NCI-H2171 treated with DMSO at 0.1 percent for 48 hours (cell line): ENCODE measurements around the gene LIX1L.

ENCODE experiments used
- DNase-seq: peaks from one replicate; lab custom pipeline; 2025; lab: John Stamatoyannopoulos, UW

The LIX1L gene

DNA sequence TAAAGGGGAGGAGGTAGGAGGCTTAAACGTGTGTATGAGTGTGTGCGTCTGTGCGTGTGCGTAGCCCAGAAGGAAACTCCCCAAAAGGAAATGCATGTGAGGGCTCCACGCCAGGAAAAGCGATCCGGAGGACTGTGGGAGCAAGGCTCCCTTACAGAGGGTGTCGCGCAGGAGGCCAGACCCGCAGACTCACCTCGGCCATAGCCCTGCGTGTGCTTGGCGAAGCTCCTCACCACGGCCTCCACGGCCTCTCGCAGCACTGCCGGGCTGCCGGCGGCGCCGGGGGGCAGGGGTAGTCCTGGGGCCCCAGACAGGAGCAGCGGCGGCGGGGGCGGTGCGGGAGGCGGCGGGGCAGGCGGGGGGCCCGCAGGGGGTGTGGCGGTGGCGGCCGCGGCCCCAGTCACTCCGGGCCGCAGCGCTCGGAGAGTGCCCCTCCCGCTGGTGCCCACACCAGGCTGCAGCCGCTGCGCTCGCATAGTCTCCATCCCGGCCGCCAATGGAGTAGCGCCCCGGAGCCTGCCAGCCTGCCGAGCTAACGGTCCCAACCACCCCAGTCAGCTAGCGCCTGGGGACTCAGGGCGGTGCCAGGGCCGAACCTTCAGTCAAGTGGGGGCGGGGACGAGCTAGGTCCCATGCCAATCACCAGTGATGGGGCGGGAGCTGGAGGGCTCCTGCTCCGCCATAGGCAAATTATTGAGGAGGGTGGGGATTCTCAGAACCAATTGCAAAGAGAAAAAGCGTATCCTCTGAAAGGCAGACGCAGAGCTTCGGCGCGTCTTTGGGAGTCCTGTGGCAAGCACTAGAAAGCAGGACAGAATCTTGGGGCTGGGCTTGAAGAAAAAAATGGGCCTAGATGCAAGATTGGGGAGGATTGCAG lies at the start of gene LIX1L:
LIX1L (minus strand) TSS at position 575 of the 877 bp plus-strand sequence; CDS start at position 485, 90 bp downstream.
- peak; percentile 98 for DNase-seq

DNA sequence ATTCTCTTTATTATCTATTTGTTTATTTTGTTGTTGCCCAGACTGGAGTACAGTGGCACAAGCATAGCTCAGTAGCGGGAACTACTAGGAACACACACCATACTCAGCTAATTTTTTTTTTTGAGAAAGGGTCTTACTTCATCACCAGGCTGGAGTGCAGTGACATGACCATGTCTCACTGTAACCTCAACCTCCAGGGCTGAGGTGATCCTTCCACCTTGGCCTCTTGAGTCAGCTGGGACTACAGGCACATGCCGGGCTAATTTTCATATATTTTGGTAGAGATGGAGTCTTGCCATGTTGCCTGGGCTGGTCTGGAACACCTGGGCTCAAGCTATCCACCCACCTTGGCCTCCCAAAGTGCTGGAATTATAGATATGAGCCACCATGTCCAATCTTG lies 43.9 kb upstream of the LIX1L start:
- no peak for DNase-seq

DNA sequence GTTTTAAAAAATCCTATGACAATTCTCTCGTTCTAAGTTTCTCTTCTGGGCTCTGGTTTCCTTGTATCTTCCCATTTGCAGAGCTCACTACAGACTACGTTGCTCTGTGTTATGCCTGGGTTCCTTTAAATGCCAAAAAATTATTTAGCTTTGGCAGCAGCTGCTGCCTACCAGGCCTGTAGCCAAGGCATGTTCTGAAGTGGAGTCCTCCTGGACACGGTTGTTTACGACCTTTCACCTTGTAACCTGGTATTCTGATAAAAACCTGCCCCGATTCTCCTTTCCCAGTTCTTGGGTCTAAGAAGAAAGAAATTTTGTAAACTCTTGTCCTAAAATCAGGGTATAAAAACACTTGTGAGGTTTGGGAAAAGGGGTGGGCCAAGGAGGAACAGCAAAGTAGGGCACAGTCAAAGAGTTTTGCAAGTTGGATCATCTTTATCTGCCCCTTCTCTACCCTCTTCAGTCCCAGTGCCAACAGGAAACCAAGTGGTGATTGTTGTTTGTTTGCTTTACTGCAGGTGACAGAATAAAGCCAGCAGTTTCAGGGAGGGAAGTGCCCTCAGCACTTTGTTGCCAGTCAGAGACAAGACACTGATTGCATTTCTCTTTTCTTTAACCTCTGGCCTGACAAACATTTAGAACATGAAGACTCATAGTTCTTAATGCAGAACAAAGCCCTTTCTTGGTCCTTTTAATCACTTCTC lies 41.7 kb upstream of the LIX1L start:
- peak; percentile 41 for DNase-seq

DNA sequence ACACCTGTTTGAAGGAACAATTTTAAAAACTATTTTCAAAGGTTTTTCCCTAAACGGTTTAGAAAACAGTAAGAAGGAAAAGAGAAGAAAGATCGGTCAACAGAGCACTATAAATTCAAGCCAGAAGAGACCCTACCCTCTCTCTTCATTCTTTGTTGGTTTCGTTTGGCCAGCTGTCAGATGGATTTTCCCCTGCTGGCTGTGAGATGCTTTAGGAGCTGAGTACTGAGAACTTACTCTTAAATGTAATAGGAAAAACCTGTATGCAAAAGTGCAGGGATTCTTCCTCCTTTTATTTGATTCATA lies 39.9 kb upstream of the LIX1L start:
- DNase-seq = peak; percentile 52

DNA sequence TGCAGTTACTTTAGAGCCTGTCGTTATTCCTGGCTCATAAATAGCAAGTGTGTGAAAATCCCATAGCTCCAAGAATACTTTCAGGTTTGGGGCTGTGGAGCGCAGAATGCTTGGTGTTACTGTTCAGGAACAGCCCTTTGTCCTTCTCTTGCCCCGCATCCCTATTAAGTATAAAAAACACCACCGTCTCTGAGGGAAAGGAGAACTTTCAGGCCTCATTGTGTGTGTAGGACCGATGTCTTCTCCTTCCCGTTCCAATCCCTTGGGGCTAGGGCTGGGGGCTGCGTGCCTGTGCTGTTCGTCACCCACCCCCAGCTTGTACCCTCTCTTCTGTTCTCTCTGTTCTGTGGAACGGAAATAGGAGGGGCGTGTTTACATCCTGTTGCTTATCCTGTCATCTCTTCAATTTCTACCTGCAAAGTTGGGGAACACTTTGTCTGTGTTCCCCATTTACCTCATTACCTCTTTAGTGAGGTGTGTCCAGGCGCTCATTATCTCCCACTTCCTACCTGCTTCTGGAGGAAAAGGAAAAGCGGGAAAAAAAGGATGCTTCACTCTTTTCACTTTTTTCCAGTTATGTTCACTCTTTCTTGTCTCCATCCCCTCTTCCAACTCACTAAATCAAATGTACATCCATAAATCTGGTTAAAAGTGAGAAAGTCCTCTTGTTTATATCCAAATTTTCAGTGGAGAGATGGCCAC lies 39.4 kb upstream of the LIX1L start:
- peak; percentile 67 for DNase-seq

DNA sequence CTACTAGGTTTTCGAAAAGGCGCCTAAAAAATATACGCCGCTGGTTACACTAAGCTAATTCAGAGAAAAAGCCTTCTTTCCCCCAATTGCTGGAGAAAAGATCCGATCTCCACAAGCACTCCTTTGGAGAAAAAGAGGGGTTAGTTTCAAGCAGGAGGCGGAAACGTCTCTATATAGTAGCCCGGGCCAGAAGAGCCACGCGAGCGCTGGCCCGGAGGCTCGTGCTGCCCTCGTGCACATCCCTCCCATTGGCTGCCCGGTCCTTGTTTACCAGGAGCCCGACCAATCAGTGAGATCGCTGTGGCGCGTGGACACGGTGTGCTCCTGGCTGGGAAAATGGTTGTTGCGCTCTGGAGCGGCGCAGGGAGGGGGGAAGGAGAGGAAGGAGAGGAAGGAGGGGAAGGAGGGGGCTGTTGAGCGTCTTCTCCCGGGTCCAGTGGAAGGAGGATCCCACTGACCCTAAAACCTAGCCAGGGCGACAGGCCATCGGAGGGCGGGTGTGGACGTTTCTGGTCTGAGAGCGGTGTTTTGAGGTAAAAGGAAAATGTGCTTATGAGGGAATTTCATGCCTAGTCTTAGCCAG lies 38.7 kb upstream of the LIX1L start, which contains the start of gene TXNIP:
TXNIP (minus strand) TSS at position 147 of the 583 bp plus-strand sequence. CDS start 313 bp downstream, outside the sequence.
- peak; percentile 98 for DNase-seq

DNA sequence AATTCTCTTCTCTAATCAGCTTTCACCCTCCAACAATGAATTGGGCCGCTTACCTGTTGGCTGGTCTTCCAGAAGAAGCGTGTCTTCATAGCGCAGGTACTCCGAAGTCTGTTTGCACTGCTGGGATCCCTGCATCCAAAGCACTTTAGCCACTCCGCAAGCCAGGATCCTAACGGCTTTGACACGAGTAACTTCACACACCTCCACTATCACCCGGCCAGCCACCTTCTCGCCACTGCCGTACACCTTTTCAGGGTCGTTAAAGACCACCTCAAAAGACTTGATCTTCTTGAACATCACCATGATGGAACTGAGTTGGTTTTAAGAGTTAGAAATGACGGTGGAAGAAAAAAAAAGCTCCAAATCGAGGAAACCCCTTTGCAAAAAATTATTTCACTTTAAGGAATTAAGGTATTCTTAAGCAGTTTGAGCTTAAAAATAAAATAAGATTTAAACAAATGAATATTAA lies 38.2 kb upstream of the LIX1L start:
- no peak for DNase-seq

DNA sequence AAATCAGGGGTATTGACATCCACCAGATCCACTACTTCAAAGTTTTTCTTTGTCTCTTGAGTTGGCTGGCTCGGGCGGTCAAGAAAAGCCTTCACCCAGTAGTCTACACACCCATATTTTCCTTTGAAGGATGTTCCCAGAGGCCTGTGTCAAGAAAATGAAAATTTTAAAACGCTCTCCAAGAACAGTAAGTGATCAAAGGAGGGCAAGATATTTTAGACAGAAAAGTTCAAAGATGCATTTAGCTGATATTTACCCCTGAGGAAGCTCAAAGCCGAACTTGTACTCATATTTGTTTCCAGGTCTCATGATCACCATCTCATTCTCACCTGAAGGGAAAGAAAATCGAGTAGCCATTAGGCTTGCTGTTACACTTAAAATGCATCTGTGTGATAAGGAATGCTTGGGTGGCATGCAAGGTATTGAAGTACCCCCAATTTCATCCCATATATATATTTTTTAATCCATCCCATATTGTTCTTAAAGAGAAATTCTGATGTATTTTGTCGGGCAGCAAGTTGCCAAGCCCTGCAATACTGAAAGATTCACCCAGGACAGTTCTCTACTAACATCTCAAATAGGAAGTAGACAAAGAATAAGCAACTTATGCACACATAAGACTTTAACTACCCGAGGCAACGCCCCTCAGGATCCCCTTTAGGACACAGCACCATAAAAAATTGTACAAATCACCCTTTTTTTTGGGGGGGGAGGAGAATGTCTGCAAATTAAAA lies 37.5 kb upstream of the LIX1L start:
- no peak for DNase-seq

DNA sequence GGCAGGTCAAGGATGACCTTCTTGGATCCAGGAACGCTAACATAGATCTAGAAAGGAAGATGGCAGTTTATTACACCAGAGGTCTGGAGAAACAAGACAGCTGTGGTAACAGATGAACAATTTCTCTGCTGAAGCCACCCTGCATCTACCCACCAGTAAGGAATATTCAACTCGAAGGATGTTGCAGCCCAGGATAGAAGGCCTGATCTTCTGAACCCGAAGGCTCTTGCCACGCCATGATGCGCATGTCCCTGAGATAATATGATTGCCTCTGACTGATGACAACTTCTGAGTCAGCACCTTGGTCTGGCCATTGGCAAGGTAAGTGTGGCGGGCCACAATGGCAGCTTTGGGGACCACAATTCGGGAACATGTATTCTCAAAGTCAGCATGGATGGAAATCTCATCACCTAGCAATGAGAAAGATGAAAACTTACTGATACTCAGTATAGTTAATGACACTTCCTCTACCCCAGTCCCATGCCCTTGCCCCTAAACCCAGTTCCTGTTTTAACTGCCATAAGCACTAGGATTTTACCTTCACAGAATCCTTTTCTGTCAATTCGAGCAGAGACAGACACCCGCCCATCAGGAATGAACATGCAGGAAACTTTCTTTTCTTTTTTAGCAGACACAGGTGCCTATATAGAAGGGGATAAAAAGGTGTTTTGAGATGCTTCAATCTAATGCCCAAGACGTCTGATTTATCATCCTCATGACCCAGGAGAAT lies 36.7 kb upstream of the LIX1L start:
- no peak for DNase-seq

DNA sequence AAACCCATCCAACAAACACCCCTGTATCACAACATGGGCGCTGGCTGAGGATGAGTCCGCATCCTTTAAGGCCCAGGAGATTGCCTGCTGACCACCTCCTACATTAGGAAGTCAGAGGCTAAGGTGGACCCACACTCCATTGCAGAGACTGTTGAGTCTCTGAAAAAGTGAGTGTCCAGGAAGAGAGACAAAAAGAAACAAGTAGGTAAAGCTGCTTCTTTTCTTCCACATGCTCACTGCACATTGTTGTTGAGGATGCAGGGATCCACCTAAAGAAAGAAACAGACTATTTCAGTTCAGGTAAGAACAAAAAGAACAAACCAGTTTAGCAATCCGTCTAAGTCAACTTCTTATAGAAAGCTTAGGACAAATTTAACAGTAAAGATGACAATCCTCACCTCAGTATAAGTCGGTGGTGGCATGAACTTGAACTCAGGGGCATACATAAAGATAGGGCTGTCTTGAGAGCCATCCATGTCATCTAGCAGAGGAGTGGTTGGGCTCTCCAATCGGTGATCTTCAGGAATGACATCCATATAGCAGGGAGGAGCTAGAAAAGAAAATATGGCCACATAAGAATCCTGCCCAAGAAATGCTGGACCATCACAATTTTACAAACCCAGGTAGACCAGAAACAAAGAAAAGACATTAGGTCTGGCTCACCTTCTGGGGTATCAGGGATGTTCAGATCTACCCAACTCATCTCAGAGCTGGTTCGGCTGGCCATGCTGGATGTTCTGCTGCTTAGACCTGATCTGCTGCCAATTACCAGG lies 36.0 kb upstream of the LIX1L start:
- DNase-seq = no peak

DNA sequence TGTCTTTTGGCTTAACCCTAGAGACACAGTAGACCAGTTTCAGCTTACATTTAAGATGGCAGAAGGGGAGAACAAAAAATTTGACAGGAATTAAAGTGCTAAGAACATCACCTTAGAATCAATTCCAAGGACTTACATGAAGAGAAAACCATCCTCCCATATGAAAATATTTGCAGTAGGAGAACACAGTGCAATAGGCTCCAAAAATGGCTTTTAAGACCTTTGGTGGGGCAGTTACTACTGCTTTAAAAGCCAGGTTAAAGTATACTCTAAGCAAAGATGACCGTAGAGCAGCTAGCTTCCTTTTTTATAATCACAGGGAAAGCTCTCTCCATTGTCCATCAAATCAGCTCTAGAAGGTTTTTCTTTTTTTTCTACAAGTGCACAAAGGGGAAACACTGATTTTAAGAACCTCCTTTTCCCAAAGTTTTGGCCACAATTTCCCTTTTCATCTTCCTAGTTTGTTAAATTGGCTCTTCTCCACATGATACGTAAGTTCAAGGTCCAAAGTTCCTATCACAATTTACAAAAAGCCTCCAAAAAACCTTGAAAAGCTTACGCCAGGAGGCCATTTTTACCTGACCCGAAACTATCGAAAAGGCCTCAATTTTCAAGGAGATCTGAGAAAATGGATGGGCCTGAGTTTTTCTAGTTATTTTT lies 35.3 kb upstream of the LIX1L start:
- no peak for DNase-seq

DNA sequence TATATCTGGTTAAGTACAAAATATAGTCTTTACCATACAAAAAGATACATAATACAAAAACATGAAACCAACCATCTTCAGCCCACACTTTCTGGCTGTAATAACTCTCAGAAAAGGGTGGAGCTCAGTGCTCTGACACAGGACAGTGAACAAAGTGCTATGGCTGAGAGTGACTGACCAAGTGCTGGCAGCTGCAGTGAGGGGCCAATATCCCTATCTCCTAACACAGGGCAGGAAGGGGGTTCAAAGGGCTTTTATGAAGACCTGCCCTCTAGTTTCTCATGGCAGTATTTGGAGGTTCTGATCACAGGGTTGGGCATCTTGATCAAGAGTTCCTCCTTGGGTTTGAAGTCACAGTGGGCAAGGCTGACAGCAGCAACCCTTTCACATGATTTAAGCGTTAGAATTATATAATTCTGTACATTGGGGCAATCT lies 34.7 kb upstream of the LIX1L start:
- no peak for DNase-seq

DNA sequence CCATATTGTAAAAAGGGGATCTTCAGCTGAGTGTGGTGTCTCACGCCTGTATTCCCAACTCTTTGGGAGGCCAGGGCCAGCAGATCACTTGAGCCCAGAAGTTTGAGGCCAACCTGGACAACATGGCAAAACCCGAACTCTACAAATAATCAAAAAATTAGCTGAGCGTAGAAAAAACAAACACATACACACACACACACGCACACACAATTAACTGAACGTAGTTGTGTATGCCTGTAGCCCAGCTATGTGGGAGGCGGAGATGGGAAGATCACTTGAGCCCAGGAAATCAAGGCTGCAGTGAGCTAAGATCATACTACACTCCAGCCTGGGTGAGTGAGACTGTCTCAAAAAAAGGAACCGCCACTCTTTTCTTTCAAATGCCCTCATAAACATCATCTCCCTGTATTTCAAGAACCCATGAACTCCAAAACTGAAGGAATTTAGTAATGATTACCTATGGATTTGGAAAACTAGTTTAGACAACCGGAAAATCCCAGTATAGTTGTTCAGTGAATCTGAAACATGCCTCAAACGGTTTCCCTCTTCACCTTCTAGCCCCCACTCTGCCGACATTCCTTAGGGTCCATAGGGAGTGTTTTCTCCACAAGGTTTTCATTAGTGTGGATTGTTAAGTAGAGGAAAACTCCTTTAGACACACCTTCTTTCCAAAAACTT lies 34.1 kb upstream of the LIX1L start:
- no peak for DNase-seq

DNA sequence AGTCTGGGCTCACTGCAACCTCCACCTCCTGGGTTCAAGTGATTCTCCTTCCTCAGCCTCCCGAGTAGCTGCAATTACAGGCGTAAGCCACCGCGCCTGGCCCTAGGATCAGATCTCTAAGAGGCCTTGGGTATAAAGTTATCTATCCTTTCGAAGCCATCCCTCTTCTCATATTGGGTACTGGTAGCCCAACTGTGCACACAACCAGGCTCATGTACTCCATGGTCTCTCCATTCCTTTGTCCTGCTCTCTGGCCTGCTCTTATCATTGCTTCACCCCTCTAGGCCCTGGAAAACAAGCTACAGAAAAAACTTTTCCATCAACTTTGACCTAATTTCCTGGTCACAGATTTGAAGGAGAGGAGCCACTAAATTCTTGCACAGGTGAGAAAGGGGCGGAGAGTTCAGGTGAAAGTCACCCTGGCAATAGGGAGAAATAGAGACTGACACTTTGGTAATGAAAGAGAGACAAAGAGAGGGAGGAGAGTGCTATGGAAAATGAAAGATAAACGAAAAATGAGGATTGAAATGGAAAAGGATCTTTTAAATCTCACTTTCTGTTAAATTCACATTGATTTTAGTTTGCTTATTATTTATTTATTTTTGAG lies 32.5 kb upstream of the LIX1L start:
- DNase-seq = peak; percentile 41

DNA sequence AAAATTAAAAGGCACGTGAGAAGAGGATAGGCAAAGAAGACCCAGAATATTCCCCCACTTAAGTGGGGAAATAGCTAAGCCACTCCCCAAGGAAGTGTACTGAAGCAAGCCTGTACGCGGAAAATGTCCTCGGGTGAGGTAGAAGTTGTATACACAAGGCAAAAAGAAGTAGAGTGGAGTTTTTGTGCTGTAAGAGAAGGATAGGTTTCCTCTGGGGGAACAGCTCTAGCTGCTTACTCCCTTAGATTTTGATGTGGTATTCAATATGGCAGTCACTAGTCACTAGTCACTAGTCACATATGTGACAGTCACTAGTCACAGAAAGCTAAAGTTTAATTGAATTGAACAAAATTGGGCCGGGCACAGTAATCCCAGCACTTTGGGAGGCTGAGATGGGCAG lies 31.0 kb upstream of the LIX1L start:
- DNase-seq = no peak

DNA sequence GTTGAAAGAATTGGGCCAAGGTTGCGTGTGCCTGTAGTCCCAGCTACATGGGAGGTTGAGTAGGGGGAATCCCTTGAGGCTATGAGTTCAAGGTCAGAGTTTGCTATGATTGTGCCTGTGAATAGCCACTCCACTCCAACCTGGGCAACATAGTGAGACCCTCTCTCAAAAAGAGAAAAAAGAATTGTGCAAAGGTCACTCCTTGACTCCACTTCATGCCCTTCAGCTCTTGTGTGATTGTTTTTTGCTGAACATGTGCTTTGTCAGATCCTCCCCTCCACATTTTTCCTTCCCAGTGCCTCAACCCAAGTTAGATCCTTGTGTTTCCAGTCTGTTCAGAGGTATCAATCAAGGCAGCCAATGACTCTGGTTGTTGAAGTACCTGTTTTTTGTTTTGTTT lies 30.1 kb upstream of the LIX1L start:
- no peak for DNase-seq

DNA sequence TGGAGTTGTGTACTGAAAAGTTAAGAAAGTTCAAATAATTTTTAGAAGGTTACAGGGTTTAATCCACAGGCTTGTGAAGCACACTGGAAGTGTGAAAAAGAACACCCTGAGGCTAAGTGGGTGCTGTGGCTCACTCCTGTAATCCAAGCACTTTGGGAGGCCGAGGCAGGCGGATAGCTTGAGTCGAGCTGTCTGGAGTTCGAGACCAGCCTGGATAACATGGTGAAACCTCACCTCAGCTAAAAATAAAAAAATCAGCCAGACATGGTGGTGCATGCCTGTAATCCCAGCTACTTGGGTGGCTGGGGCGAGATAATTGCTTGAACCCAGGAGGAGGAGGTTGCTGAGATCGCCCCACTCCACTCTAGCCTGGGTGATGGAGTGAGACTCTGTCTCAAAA lies 28.7 kb upstream of the LIX1L start:
- DNase-seq = no peak
